PC-3 (cell line): ENCODE data around the gene DTNBP1. TPM values are rescaled to one million over a fixed set of nuclear protein-coding genes. Genes with fewer than 3 reads are reported as not detected.

Experiments used
- ATAC-seq: fragments of 200-7000 bp; cut with Tn5 transposase; 2 replicates; pipeline ENCODE4 v1.9.1; 2020; ENCODE audit warnings: mild to moderate bottlenecking, moderate library complexity
- BruUV-seq: library from RNA; stranded (reverse); fragments of 400-500 nt; replicated peaks from 2 replicates; lab custom pipeline; 2021; lab: Mats Ljungman, UMichigan
- CTCF ChIA-PET: fragments of 300-600 bp; sonication (Branson Sonifier 250); formaldehyde crosslinking; loops from one replicate; lab custom pipeline; 2022; ENCODE audit warnings: antibody characterized with exemption; lab: Charles Lee
- POLR2A ChIA-PET: fragments of 300-600 bp; sonication (Branson Sonifier 250); formaldehyde crosslinking; loops from one replicate; lab custom pipeline; 2022; ENCODE audit warnings: antibody characterized with exemption; ENCODE audit not compliant: unreplicated experiment; lab: Charles Lee
- DNase-seq: peaks from one replicate; pipeline ENCODE4 v3.0.0-alpha.2; 2015
- H2AFZ ChIP-seq: fragments of 300-600 bp; sonication (generic); 2 replicates; pipeline ENCODE4 v1.6.0; 2016; ENCODE audit warnings: antibody characterized with exemption, low read length
- H3F3A ChIP-seq: fragments of 300-600 bp; sonication (generic); one replicate; pipeline ENCODE4 v1.6.0; 2017; ENCODE audit warnings: antibody characterized with exemption, low read length, control low read depth, mild to moderate bottlenecking; ENCODE audit not compliant: unreplicated experiment
- H3K27ac ChIP-seq: fragments of 300-600 bp; sonication (generic); 2 replicates; pipeline ENCODE4 v1.5.1; 2016; ENCODE audit warnings: mild to moderate bottlenecking, low read length
- H3K27me3 ChIP-seq: fragments of 300-600 bp; sonication (generic); 2 replicates; pipeline ENCODE4 v1.6.1; 2016; ENCODE audit warnings: low read length, mixed read lengths
- H3K36me3 ChIP-seq: fragments of 300-600 bp; sonication (generic); 2 replicates; pipeline ENCODE4 v1.6.1; 2016; ENCODE audit warnings: low read depth, mixed run types, low read length, mixed read lengths
- H3K4me1 ChIP-seq: fragments of 300-600 bp; sonication (generic); 2 replicates; pipeline ENCODE4 v1.5.1; 2016; ENCODE audit warnings: low read length; ENCODE audit not compliant: insufficient read depth
- H3K4me2 ChIP-seq: fragments of 300-600 bp; sonication (generic); 2 replicates; pipeline ENCODE4 v1.6.0; 2016; ENCODE audit warnings: low read length
- H3K4me3 ChIP-seq: fragments of 300-600 bp; sonication (generic); 2 replicates; pipeline ENCODE4 v1.5.1; 2016; ENCODE audit warnings: mild to moderate bottlenecking, low read length, mixed read lengths
- H3K79me2 ChIP-seq: fragments of 300-600 bp; sonication (generic); 2 replicates; pipeline ENCODE4 v1.6.1; 2017; ENCODE audit warnings: low read length, mixed read lengths
- H3K9ac ChIP-seq: fragments of 300-600 bp; sonication (generic); 2 replicates; pipeline ENCODE4 v1.6.0; 2016; ENCODE audit warnings: mild to moderate bottlenecking, low read length
- H3K9me2 ChIP-seq: fragments of 300-600 bp; sonication (generic); replicated peaks from 2 replicates; pipeline ENCODE4 v1.6.1; 2016; ENCODE audit warnings: mixed run types, low read length, mixed read lengths
- H3K9me3 ChIP-seq: fragments of 300-600 bp; sonication (generic); 2 replicates; pipeline ENCODE4 v1.6.1; 2016; ENCODE audit warnings: low read length, mixed read lengths
- H4K20me1 ChIP-seq: fragments of 300-600 bp; sonication (generic); 2 replicates; pipeline ENCODE4 v1.6.1; 2016; ENCODE audit warnings: low read length, mixed read lengths
- EZH2 ChIP-seq: fragments of 300-600 bp; sonication (generic); IDR thresholded peaks from one replicate; pipeline ENCODE4 v1.6.1; 2017; ENCODE audit warnings: antibody characterized with exemption, mild to moderate bottlenecking, low read length; ENCODE audit not compliant: unreplicated experiment
- EZH2phosphoT487 ChIP-seq: fragments of 300-600 bp; sonication (generic); IDR thresholded peaks from 2 replicates; pipeline ENCODE4 v1.6.1; 2018; ENCODE audit warnings: mild to moderate bottlenecking, antibody characterized with exemption, low read length, borderline replicate concordance
- intact Hi-C: fragments of 100-400 bp; cut with micrococcal nuclease; formaldehyde crosslinking; loops from 2 replicates; pipeline ENCODE4 v1.9.0; 2023
- total RNA-seq: library from RNA; depleted of rRNA; stranded (reverse); fragments of >200 nt; gene quantifications from 2 replicates; pipeline ENCODE4 v1.2.3, GENCODE V29; 2014
- TF ChIP-seq, protein P1 (sequence below): fragments of 300-600 bp; sonication (generic); conservative IDR thresholded peaks from 2 replicates; pipeline ENCODE4 v1.5.1; 2017; ENCODE audit warnings: antibody characterized with exemption, low read depth, mild to moderate bottlenecking, low read length

The DTNBP1 gene
- total RNA-seq, 1 experiment from 2014 or later: 7.9 TPM

DNA sequence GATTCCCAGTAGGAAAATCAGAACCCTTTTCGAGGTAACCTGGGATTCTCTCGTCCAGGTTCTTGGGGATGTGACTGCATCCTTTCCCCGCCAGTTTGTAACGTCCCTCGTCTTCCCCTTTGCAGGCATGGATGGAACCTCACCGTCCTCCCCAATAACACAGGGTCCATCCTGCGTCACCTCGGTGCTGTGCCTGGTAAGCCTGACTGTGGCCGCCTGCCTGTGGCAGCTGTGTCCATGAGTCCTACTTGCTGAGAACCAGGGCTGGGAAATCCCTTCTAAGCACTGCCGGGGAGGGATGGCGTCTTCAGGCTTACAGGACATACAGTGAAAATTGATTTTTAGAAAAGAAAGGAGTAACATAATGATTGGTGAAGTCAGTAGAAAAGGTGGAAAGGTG lies 155.6 kb downstream of the DTNBP1 start:
- peaks cover 12% of the 10 kb centered on the region; the same call in 1 of the 2 replicates for H4K20me1 ChIP-seq
- H3K9me3 ChIP-seq: no peaks in the 10 kb centered on the region
- H3K27ac ChIP-seq: no peak overlapping the region
- ATAC-seq (no peak), DNase-seq (no peak)
- H3K9ac ChIP-seq: no peak overlapping the region
- peaks cover 5% of the 10 kb centered on the region for H3K36me3 ChIP-seq
- H3F3A ChIP-seq: no peaks in the 10 kb centered on the region
- peaks cover 17% of the 10 kb centered on the region for H3K79me2 ChIP-seq
- CTCF ChIA-PET: no interaction called here
- H3K4me2 ChIP-seq: no peak overlapping the region
- H3K4me3 ChIP-seq: no peak overlapping the region
- H3K9me2 ChIP-seq: no peaks in the 10 kb centered on the region
- no peaks in the 10 kb centered on the region for H3K27me3 ChIP-seq
- POLR2A ChIA-PET: interaction anchor here (0.5 kb wide), 1 partner anchor 650 kb away, joined by 15 read pairs; no protein-coding TSS in a partner anchor
- H3K4me1 ChIP-seq: peaks cover 15% of the 10 kb centered on the region
- intact Hi-C loops: loop anchor here (5.0 kb wide), 1 partner anchor 115 kb away; no protein-coding TSS in a partner anchor
- no peak for TF ChIP-seq EZH2
- no peak for TF ChIP-seq EZH2phosphoT487
- H2AFZ ChIP-seq: no peak overlapping the region
- BruUV-seq: no TSS peak

GRCh38 chr6:15506066-15506465 lies 156.8 kb downstream of the DTNBP1 start:
- Histone ChIP-seq H3K9me2 (no peaks in the 10 kb centered on the region), H3K79me2 (peaks cover 17% of the 10 kb centered on the region), H3K27ac (no peak overlapping the region), H3K4me2 (no peak overlapping the region), H3K9ac (no peak overlapping the region), H3K4me3 (no peak overlapping the region), H3F3A (no peaks in the 10 kb centered on the region), H3K9me3 (no peaks in the 10 kb centered on the region), H2AFZ (no peak overlapping the region), H3K4me1 (peaks cover 15% of the 10 kb centered on the region), H3K36me3 (peaks cover 3% of the 10 kb centered on the region; the same call in 1 of the 2 replicates), H4K20me1 (peaks cover 12% of the 10 kb centered on the region; the same call in 1 of the 2 replicates), H3K27me3 (no peaks in the 10 kb centered on the region)
- TF ChIP-seq EZH2phosphoT487 (no peak), EZH2 (no peak)
- TF ChIP-seq, protein P1, sequence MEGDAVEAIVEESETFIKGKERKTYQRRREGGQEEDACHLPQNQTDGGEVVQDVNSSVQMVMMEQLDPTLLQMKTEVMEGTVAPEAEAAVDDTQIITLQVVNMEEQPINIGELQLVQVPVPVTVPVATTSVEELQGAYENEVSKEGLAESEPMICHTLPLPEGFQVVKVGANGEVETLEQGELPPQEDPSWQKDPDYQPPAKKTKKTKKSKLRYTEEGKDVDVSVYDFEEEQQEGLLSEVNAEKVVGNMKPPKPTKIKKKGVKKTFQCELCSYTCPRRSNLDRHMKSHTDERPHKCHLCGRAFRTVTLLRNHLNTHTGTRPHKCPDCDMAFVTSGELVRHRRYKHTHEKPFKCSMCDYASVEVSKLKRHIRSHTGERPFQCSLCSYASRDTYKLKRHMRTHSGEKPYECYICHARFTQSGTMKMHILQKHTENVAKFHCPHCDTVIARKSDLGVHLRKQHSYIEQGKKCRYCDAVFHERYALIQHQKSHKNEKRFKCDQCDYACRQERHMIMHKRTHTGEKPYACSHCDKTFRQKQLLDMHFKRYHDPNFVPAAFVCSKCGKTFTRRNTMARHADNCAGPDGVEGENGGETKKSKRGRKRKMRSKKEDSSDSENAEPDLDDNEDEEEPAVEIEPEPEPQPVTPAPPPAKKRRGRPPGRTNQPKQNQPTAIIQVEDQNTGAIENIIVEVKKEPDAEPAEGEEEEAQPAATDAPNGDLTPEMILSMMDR: no peak
- ATAC-seq: no peak
- ChIA-PET CTCF (no interaction called here), POLR2A (no interaction called here)
- intact Hi-C loops: loop anchor here (5.0 kb wide), 1 partner anchor 116 kb away; no protein-coding TSS in a partner anchor
- no peak for DNase-seq
- BruUV-seq: no TSS peak

DNA sequence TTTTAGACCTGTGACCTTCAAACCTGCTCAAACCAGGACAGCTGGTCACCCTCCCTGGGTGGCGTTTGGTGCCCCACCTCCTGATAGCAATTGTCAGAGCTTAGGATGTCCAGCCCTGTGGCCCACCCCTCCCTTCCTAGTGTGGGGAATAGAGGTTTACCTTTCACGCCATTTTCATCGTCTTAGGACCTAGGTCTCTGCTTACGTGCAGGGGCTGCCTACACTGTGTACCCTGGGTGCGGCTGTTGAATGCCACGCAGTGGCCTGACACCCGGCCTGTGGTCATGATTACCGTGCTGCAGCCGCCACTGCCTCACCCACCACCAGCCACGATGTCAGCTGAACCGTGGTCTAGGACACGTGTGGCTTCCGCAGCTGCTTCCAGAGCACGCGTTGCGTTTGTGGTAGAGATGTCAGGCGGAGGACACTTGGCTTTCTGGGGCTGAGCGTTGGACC lies 157.3 kb downstream of the DTNBP1 start:
- ChIA-PET CTCF (no interaction called here), POLR2A (no interaction called here)
- Histone ChIP-seq H3K79me2 (peaks cover 17% of the 10 kb centered on the region), H3K9ac (peak overlapping the region; percentile 50), H3K9me3 (no peaks in the 10 kb centered on the region), H3K4me2 (peak overlapping the region; percentile 77), H3K36me3 (peaks cover 3% of the 10 kb centered on the region; the same call in 1 of the 2 replicates), H3K4me1 (peaks cover 15% of the 10 kb centered on the region), H3K4me3 (peak overlapping the region; percentile 51), H3K9me2 (no peaks in the 10 kb centered on the region), H3K27me3 (no peaks in the 10 kb centered on the region), H3F3A (no peaks in the 10 kb centered on the region), H3K27ac (peak overlapping the region; percentile 75), H2AFZ (no peak overlapping the region), H4K20me1 (peaks cover 12% of the 10 kb centered on the region; the same call in 1 of the 2 replicates)
- no TSS peak for BruUV-seq
- intact Hi-C loops: loop anchor here (5.0 kb wide), 1 partner anchor 117 kb away; no protein-coding TSS in a partner anchor
- TF ChIP-seq EZH2phosphoT487 (no peak), EZH2 (no peak)
- TF ChIP-seq, protein P1: no peak
- ATAC-seq (no peak), DNase-seq (no peak)
